Neural progenitor cell (in vitro differentiated cells): ENCODE data around the gene TLL2.

ENCODE experiments used
- EZH2 ChIP-seq: fragments of 200-600 bp; sonication (generic); IDR thresholded peaks from 2 replicates; pipeline ENCODE4 v1.6.1; 2017; ENCODE audit warnings: antibody characterized with exemption, mild to moderate bottlenecking, moderate library complexity
- EZH2phosphoT487 ChIP-seq: fragments of 200-600 bp; sonication (generic); IDR thresholded peaks from 2 replicates; pipeline ENCODE4 v1.6.1; 2017; ENCODE audit warnings: antibody characterized with exemption
- TF ChIP-seq, protein P1 (sequence below): fragments of 200-600 bp; sonication (generic); IDR thresholded peaks from 2 replicates; pipeline ENCODE4 v1.5.1; 2017; ENCODE audit warnings: antibody characterized with exemption, mild to moderate bottlenecking

DNA sequence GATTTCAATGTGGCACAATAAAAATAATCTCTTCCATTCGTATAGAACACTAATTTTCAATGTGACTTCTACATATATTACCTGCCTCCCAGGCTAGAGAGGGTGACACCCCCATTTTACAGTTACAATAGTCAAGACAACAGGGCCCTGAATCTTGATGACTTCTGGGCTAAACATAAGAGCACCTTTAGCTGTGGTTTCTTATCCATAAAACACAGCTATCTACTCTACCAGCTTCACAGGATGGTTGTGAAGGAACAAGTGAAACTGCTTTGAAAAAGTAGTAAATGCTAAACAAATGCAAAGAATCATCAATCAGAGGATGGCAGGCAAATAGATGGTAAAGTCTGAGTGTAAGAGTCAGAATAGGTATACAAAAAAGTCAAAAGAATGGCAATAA is 3.6 kb upstream of the TLL2 start:
- TF ChIP-seq, protein P1, sequence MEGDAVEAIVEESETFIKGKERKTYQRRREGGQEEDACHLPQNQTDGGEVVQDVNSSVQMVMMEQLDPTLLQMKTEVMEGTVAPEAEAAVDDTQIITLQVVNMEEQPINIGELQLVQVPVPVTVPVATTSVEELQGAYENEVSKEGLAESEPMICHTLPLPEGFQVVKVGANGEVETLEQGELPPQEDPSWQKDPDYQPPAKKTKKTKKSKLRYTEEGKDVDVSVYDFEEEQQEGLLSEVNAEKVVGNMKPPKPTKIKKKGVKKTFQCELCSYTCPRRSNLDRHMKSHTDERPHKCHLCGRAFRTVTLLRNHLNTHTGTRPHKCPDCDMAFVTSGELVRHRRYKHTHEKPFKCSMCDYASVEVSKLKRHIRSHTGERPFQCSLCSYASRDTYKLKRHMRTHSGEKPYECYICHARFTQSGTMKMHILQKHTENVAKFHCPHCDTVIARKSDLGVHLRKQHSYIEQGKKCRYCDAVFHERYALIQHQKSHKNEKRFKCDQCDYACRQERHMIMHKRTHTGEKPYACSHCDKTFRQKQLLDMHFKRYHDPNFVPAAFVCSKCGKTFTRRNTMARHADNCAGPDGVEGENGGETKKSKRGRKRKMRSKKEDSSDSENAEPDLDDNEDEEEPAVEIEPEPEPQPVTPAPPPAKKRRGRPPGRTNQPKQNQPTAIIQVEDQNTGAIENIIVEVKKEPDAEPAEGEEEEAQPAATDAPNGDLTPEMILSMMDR = no peak
- TF ChIP-seq EZH2phosphoT487 (no peak), EZH2 (no peak)
